ENCODE measurements around the gene DNTTIP2. TPM values are rescaled to one million over a fixed set of nuclear protein-coding genes. Genes with fewer than 3 reads are reported as not detected.
"Not testable (repeated sequence)": the region's sequence is repeated elsewhere in the genome, so short reads cannot be mapped to it uniquely, and the experiment has no call there.

Gene DNTTIP2
- polyA plus RNA-seq, 12 donors = 41.9 to 75.0 (median 49.4) TPM; not detected in 1

- DNase-seq = no peak
Observed at GRCh38 chr1:93880731-93881130, 1.7 kb upstream of the DNTTIP2 start.

- no peak for DNase-seq
Observed at GRCh38 chr1:93878501-93878888, 511 bp downstream of the DNTTIP2 start.

- DNase-seq = no peak
Observed at GRCh38 chr1:93877529-93877928, 1.5 kb downstream of the DNTTIP2 start.

- DNase-seq = no peak
Observed at GRCh38 chr1:93876244-93876643, 2.8 kb downstream of the DNTTIP2 start.

GRCh38 chr1:93874025-93874651, 4.9 kb downstream of the DNTTIP2 start:
- DNase-seq = peak; percentile 9

- no peak for DNase-seq
Observed at GRCh38 chr1:93871366-93871765, 7.6 kb downstream of the DNTTIP2 start.

GRCh38 chr1:93869653-93870052, 9.4 kb downstream of the DNTTIP2 start:
- DNase-seq = no peak

- not testable (repeated sequence) for DNase-seq
Observed at GRCh38 chr1:93868492-93868891, 10.5 kb downstream of the DNTTIP2 start.

- DNase-seq = no peak
Observed at GRCh38 chr1:93865253-93865652, 13.8 kb downstream of the DNTTIP2 start.

- no peak for DNase-seq
Observed at GRCh38 chr1:93864175-93864574, 14.8 kb downstream of the DNTTIP2 start.

GRCh38 chr1:93857653-93858052, 21.4 kb downstream of the DNTTIP2 start:
- not testable (repeated sequence) for DNase-seq

GRCh38 chr1:93855983-93856382, 23.0 kb downstream of the DNTTIP2 start:
- DNase-seq = not testable (repeated sequence)

GRCh38 chr1:93853940-93854339, 25.1 kb downstream of the DNTTIP2 start:
- no peak for DNase-seq

- no peak for DNase-seq
Observed at GRCh38 chr1:93851878-93852277, 27.1 kb downstream of the DNTTIP2 start.

GRCh38 chr1:93851327-93851712, 27.7 kb downstream of the DNTTIP2 start:
- DNase-seq = no peak

GRCh38 chr1:93850687-93851326, 28.2 kb downstream of the DNTTIP2 start:
- not testable (repeated sequence) for DNase-seq

- DNase-seq = no peak
Observed at GRCh38 chr1:93848350-93848883, 30.6 kb downstream of the DNTTIP2 start.

- peak; percentile 75 for DNase-seq
Observed at GRCh38 chr1:93847811-93848288, 31.2 kb downstream of the DNTTIP2 start.

GRCh38 chr1:93846992-93847810, 31.8 kb downstream of the DNTTIP2 start:
- DNase-seq = peak; percentile 98

- DNase-seq = peak; percentile 91
Observed at GRCh38 chr1:93846206-93846991, 32.6 kb downstream of the DNTTIP2 start.

GRCh38 chr1:93845538-93846205, 33.3 kb downstream of the DNTTIP2 start:
- peak; percentile 55 for DNase-seq

Data from muscle of arm (tissue), 12 donors.